GM21786 (cell line): ENCODE results near the gene FLVCR2.

ENCODE experiments used
- ATAC-seq: cut with Tn5 transposase; IDR thresholded peaks from one replicate; pipeline ENCODE4 v1.9.1; 2021; ENCODE audit not compliant: unreplicated experiment

FLVCR2 gene

DNA sequence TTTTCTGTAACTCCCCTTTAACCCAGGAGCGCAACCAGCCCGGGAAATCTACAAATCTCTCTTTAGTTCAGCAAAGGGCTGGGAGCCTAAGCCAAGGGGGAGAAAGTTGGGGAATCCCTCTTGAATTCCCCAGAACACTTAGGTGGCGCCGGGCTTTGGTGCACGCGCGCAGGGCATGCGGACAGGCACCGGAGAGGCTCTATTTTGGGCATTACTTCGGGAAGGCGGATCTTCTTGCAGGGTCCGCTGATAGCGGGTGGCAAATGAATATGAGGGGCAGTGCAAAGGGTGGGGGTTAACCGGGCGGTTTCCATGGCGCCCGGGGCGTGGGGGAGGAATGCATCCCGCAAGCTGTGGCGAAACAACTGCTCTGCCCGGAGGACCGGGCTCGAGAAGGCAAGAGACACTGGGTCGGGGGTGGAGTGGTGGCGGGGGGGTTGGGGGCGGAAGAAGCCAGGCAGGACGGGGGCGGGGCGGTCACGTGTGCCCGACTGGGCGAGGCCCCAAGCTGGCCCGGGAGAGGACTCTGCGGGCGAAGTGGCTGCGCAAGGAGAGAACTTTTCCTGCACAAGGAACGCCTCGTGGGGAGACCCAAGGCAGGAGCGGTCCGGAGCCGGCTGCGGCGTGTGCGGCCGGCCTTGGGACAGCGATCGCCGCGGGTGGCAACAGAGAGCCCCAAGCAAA, at the start of gene FLVCR2:
TSS of gene FLVCR2 (plus strand) at position 519 of the 684 bp plus-strand sequence. CDS start 353 bp downstream, outside the sequence.
- peak; percentile 32 for ATAC-seq

DNA sequence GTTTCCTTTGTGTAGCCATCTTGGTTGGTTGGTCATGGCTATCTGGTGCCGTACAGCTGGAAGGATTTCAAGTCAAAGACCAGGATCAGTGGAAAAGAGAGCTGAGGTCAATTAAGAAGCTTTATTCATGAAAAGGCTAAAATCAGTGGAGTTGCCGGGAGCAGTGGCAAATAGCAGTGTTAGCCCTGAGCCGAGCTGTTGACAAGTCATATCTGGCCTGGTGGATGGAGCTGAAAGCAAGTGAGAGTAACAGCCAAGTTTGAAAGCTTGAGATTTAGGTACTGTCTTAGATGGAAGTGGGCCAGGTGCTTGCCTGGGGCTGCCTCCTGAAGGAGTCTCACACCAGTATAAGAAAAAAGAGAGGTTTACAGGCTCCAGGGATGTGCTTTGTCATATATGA, 47.2 kb upstream of the FLVCR2 start:
- no peak for ATAC-seq

- ATAC-seq: no peak
Measured at GRCh38 chr14:75531660-75532317, 46.6 kb upstream of the FLVCR2 start.

DNA sequence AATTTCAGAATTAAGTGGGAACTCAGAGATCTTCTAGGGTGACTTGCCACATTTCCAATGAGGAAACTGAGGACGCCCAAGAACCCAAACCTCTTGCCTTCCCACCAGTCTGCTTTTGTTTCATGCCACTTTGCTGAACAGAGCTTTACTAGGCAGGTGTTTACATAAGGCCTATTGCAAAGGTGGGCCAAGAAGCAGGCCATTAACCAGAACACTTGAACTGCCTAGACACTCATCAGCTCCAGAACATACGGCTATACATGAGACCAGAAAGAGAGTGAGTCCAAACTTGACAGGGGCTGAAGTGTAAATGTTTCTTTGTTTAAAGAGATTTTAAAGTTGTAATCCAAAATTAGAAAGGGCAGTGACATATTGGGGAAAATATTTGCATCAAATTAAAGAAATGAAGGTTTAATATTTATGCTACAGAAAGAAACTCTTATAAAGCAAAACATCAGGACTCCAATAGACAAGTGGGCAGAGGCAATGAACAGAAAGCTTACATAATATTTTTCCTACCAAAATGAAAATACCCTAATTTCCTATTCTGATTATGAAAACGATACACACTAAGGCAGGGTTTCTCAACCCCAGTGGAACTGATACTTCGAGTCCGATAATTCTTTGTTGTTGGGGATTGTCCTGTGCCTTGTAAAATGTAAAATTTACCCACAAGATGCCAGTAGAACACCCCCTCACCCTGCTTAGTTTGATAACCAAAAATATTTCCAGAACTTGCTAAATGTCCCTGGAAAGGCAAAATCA, 44.4 kb upstream of the FLVCR2 start:
- ATAC-seq: no peak

DNA sequence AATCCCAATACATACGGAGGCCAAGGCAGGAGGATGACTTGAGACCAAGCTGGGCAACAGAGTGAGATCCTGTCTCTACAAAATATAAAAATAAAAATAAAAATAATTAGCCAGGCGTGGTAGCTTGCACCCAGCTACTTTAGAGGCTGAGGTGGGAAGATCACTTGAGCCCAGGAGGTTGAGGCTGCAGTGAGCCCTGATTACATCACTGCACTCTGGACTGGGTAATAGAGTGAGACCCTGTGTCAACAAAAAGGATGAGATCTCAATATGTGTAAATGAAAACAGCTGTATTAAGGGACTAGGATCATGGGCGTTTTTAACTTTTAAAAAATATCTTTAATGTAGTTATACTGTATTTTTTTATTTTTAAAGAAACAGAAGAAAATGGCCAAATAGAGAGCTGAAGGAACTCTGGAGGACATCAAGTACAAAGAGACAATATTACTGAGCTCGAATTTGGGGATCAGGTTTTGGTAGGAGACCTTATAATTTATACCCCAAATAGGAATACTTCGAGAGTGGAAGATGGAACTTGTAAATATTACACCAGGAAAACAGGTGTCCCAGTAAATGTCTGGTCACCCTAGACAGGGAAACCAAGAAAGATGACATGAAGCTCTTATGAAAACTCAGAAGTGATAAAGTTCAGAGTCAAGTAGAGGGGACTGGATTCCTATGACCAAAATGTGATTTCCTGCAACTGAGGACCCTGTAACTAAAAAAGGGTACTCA, 43.1 kb upstream of the FLVCR2 start:
- no peak for ATAC-seq

- no peak for ATAC-seq
Measured at GRCh38 chr14:75537071-75537470, 41.3 kb upstream of the FLVCR2 start.

GRCh38 chr14:75539162-75539560, 39.3 kb upstream of the FLVCR2 start:
- ATAC-seq: no peak

DNA sequence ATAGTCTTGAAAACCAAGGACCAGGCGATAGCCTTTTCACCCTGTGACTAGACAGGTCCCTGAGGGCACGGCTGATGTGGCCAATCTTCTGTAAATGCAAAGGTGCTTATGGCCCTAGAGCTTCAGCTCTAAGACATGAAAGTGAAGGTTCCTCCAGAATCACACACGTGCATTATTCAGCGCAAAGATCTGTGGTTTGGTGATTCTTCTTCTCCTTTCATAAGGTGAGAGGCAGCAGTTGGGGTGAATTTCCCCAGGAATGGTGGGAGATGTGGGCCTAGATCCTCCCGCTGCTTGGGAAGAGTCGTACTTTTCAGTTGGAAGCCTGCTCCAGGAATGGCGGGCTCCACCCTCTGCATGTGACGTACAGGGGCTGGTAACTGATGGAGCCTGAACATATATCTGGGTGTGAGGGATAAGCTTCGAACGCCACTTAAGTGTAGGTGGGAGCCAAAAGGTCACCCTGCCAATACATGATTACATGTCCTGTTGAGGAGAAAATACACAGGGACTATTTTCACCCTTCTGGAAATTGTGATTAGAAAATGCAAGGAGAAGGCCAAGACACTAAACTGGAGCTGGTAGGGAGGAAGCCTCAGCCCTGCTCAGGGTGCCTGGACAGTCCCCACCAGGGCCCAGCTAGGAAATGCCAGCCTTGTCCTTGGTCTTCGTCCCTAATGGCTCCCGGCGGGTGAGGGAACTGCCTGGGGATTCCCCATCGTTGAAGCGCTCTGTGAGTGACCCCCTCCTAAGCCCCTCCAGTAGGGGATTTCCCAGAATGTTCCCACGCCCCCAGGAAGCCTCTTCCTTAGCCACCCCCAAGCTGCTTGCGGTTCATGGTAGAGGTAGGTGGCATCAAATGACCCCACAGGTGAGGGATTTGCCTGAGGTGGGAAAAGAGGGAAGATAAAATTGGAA, 38.6 kb upstream of the FLVCR2 start:
- peak; percentile 60 for ATAC-seq

DNA sequence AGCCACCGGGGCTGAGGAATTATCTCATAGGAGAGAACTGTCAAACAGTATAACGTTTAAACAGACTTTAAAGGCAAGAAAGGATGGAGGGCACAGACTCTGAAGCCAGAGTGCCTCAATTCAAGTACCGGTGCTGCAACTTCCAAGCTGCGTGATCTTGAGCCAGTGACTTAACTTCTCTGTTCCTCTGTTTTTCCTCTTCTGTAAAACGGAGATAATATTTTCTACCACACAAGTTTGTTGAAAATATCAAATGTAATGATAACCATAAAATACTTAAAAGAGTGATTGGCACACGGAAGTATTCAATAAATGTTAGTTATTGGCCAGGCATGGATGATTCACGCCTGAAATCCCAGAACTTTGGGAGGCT, 38.0 kb upstream of the FLVCR2 start:
- no peak for ATAC-seq

- peak; percentile 56 for ATAC-seq
Measured at GRCh38 chr14:75542588-75543091, 35.8 kb upstream of the FLVCR2 start.

DNA sequence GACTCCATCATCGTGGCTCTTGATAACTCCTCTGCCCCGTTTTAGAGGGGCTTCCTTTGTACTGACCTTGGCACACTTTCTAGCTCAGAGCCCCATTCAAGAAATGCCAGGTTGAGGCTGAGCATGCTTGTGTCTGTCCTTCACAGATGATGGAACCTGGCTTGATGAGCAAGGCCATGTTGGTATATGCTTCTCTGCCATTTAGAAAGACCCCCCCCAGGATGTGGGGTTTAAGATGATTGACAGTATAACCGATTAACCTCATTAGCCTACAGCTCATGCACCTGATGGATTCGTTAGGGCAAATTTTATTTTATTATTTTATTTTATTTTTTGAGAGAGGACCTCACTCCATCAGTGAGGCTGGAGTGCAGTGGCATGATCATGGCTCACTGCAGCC, 35.2 kb upstream of the FLVCR2 start:
- ATAC-seq: no peak

GRCh38 chr14:75543786-75544185, 34.6 kb upstream of the FLVCR2 start:
- ATAC-seq: no peak

DNA sequence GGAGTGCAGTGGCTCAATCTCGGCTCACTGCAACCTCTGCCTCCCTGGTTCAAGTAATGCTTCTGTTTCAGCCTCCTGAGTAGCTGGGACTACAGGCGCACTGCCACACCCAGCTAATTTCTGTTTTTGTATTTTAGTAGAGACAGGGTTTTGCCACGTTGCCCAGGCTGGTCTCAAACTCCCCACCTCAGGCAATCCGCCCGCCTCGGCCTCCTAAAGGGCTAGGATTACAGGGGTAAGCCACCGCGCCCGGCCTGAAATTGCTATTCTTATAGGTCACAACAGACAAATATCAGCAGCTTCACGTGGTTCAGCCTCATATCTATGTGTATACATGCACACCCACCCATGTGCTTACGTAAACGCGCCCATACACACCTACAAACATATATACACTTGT, 32.5 kb upstream of the FLVCR2 start:
- no peak for ATAC-seq

DNA sequence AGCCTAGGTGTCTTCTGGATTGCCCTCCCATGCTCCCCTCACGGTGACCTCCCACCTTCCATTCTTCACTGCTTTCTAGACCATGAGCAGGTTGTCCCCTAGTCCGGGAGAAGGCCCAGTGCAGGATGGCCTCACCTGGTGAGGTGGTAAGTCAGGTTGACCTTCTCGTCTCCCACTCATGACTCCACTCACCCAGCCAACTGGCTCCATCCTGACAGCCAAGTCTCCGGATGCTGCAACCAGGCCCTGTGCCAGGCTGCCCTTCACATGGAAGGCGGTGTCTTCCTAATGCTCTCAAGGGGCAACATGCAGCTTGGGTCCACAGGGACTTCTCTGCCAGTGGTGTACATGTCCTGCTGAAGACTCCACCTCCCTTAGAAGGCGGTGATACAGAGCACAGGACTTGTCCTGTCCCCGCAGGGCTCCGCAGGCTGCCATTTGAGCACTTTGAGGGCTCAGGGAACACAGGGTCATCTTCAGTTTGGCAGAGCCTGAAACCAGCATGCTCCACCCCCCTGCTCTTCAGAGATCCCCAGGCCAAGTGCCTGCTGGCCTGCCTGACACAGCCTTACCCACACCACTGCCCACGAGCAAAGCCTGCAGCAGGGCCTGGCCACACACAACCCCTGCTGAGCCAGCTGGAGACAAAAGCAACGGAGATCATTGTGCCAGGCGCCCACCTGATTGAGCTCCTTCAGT, 30.7 kb upstream of the FLVCR2 start:
- no peak for ATAC-seq

DNA sequence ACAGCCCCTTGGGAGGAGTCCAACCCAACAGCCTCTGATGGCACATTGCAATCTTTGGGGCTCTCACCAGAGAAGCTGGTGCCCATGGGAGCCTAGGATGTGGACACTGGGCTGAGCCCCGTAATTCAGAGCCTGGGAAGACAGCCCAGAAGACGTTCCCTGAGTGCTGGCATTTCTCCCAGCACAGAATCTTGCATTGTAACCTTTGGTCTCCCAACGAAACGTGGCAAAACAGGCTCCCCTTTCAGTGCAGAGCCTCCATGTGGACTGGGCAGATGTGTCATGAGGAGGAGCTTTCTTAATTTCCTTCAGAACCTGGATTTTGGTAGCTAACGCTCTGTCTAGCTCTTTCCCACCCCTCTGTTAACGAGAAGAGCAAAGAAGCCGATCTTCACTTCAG, 29.9 kb upstream of the FLVCR2 start:
- no peak for ATAC-seq

GRCh38 chr14:75549169-75549568, 29.3 kb upstream of the FLVCR2 start:
- no peak for ATAC-seq

DNA sequence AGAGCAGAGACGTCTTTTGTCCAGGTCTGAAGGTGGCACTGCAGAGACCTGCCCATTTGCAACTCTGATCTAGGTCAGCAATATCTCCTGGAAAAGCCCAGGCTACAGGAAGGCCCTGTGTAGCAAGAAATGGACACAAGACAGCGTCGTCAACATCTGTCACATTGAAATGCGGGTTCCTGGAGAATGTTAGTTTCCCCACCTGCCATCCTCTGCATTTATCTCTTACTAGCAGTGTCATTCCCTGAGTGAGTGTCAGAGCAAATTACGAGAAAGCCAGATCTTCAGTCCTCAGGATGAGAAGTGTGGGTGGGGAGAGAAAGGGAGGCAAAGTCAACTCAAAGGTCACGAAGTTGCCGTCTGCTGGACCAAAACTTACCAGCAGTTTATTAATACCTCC, 27.4 kb upstream of the FLVCR2 start:
- no peak for ATAC-seq

DNA sequence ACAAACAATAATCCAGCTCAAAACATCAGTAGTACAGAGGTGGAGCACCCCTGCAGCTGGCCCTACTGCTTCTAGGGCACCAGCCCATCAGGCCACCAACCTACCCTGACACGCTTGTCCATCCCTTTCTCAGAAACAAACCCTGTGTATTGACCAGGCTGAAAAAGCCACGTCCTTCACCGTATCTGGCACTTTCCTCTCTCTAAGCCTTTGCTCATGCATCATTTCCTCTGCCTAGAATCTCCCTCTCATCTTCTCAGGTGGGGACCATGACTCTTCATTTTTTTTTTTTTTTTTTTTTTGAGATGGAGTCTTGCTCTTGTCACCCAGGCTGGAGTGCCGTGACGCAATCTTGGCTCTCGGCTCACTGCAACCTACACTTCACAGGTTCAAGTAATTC, 25.3 kb upstream of the FLVCR2 start:
- ATAC-seq: no peak

DNA sequence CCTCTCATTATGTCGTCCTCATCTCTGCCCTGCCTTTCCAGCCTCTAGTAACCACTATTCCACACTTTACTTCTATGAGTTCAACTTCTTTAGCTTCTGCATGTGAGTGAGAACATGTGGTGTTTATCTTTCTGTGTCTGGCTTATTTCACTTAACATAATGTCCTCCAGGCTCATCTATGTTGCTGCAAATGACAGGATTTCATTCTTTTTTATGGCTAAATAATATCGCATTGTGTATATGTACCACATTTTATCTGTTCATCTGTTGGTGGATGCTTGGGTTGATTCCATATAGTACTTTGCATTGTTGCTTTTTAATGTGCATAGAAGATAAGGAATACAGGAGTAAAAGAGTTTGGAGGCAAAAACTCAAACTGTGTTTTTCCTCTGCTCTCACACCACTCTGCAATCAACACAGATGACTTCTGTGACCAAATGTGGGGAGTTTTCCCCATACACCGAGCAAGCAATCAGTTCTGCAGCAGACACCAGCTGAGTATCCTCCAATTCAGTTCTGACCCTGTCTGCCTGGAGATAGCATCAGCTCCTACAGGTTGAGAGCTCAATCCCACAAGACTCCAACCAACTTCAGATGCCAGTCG, 24.6 kb upstream of the FLVCR2 start:
- ATAC-seq: no peak
